Measurements from ENCODE around the gene ACSS3.

The ACSS3 gene

GRCh38 chr12:81120961-81121360 is 43.1 kb downstream of the ACSS3 start:
- no peak for TF ChIP-seq CTCF (conservative IDR thresholded peaks at IDR 0.05; ENCODE audit: control insufficient read depth, insufficient read depth, low read depth, low read length)
- H3K4me3 ChIP-seq (ENCODE audit: control insufficient read depth, low read depth, low read length): no peak overlapping the region
- no peak for DNase-seq (ENCODE audit: low read depth)

GRCh38 chr12:81123611-81124010 is 45.7 kb downstream of the ACSS3 start:
- no peak overlapping the region for H3K4me3 ChIP-seq (ENCODE audit: control insufficient read depth, low read depth, low read length)
- TF ChIP-seq CTCF (conservative IDR thresholded peaks at IDR 0.05; ENCODE audit: control insufficient read depth, insufficient read depth, low read depth, low read length): no peak
- no peak for DNase-seq (ENCODE audit: low read depth)

GRCh38 chr12:81125691-81126090 is 47.8 kb downstream of the ACSS3 start:
- DNase-seq (ENCODE audit: low read depth): no peak
- no peak for TF ChIP-seq CTCF (conservative IDR thresholded peaks at IDR 0.05; ENCODE audit: control insufficient read depth, insufficient read depth, low read depth, low read length)

GRCh38 chr12:81128930-81129554 is 51.2 kb downstream of the ACSS3 start:
- no peak overlapping the region for H3K4me3 ChIP-seq (ENCODE audit: control insufficient read depth, low read depth, low read length)
- DNase-seq (ENCODE audit: low read depth): peak; percentile 60
- TF ChIP-seq CTCF (conservative IDR thresholded peaks at IDR 0.05; ENCODE audit: control insufficient read depth, insufficient read depth, low read depth, low read length): peak; percentile 95

More at GRCh38 chr12:81125691-81126090, 47.8 kb downstream of the ACSS3 start:
- H3K4me3 ChIP-seq (ENCODE audit: control insufficient read depth, low read depth, low read length): no peak overlapping the region

- no peak for TF ChIP-seq CTCF (conservative IDR thresholded peaks at IDR 0.05; ENCODE audit: control insufficient read depth, insufficient read depth, low read depth, low read length)
- DNase-seq (ENCODE audit: low read depth): no peak
- no peak overlapping the region for H3K4me3 ChIP-seq (ENCODE audit: control insufficient read depth, low read depth, low read length)
Observed at GRCh38 chr12:81136519-81136918, 58.6 kb downstream of the ACSS3 start.

- H3K4me3 ChIP-seq (ENCODE audit: control insufficient read depth, low read depth, low read length): no peak overlapping the region
- no peak for TF ChIP-seq CTCF (conservative IDR thresholded peaks at IDR 0.05; ENCODE audit: control insufficient read depth, insufficient read depth, low read depth, low read length)
- no peak for DNase-seq (ENCODE audit: low read depth)
Observed at GRCh38 chr12:81137801-81138200, 59.9 kb downstream of the ACSS3 start.

GRCh38 chr12:81141217-81141616 is 63.3 kb downstream of the ACSS3 start:
- DNase-seq (ENCODE audit: low read depth): no peak
- no peak for TF ChIP-seq CTCF (conservative IDR thresholded peaks at IDR 0.05; ENCODE audit: control insufficient read depth, insufficient read depth, low read depth, low read length)
- H3K4me3 ChIP-seq (ENCODE audit: control insufficient read depth, low read depth, low read length): no peak overlapping the region

All from fibroblast of mammary gland (primary cell).